Fibroblast of skin of scalp (primary cell): Measurements from ENCODE around the gene GJB5.

Experiments used
- DNase-seq: peaks from one replicate; pipeline ENCODE4 v3.0.0-alpha.2; 2013

The GJB5 gene

GRCh38 chr1:34796990-34797389 is 42.1 kb downstream of the GJB5 start:
- DNase-seq: no peak

GRCh38 chr1:34800214-34800613 is 45.4 kb downstream of the GJB5 start:
- no peak for DNase-seq

GRCh38 chr1:34803770-34804169 is 48.9 kb downstream of the GJB5 start:
- DNase-seq: no peak

- DNase-seq: peak; percentile 15
Observed at GRCh38 chr1:34806396-34806795, 51.5 kb downstream of the GJB5 start.
